K562 (cell line): ENCODE data around the gene LPIN2. TPM values are rescaled to one million over a fixed set of nuclear protein-coding genes. Genes with fewer than 3 reads are reported as not detected.

Source experiments
- ADNP ChIP-seq: fragments of 200-800 bp; sonication (Bioruptor generic); IDR thresholded peaks from 2 replicates; pipeline ENCODE4 v1.6.1; 2016; ENCODE audit warnings: missing genetic modification characterization, missing compliant biosample characterization
- ARID1B ChIP-seq: fragments of 450-650 bp; IDR thresholded peaks from 2 replicates; pipeline ENCODE4 v1.6.1; 2016; ENCODE audit warnings: antibody characterized with exemption, mild to moderate bottlenecking, inconsistent platforms
- BRD4 ChIP-seq: fragments of 200-600 bp; sonication (generic); IDR thresholded peaks from 2 replicates; pipeline ENCODE4 v1.6.1; 2017; ENCODE audit warnings: inconsistent platforms
- DPF2 ChIP-seq: fragments of 450-650 bp; IDR thresholded peaks from 2 replicates; pipeline ENCODE4 v1.6.1; 2016
- EZH2 ChIP-seq: IDR thresholded peaks from 2 replicates; pipeline ENCODE4 v1.6.1; 2012; ENCODE audit warnings: low read depth, mild to moderate bottlenecking, inconsistent platforms, low read length, borderline replicate concordance
- FOXK2 ChIP-seq, 2 experiments: fragments of 450-650 bp; IDR thresholded peaks in 1 of 2; conservative IDR thresholded peaks in 1 of 2; 2 replicates each; pipeline ENCODE4 v1.6.1; 2016; ENCODE audit warnings: low read depth in 2 of 2, mild to moderate bottlenecking in 1 of 2
- MAZ ChIP-seq, 2 experiments: fragments of 450-650 bp in 1 of 2; sonication (generic) in 1 of 2; formaldehyde crosslinking; IDR thresholded peaks in 1 of 2; conservative IDR thresholded peaks in 1 of 2; 2 replicates each; pipeline versions ENCODE4 v1.4.0 to v1.5.0; 2020; ENCODE audit warnings: mild to moderate bottlenecking in 1 of 2, missing genetic modification reagents in 1 of 2
- MEF2A ChIP-seq: IDR thresholded peaks from 2 replicates; pipeline ENCODE4 v1.6.1; 2011; ENCODE audit warnings: low read depth, mild to moderate bottlenecking, low read length, moderate library complexity; ENCODE audit not compliant: control insufficient read depth
- PCBP1 ChIP-seq: fragments of 200-400 bp; formaldehyde crosslinking; IDR thresholded peaks from 2 replicates; pipeline ENCODE4 v1.6.1; 2018; ENCODE audit warnings: mild to moderate bottlenecking, low read depth, low read length; ENCODE audit not compliant: poor library complexity, severe bottlenecking
- POLR3A ChIP-seq: IDR thresholded peaks from 2 replicates; pipeline ENCODE4 v1.6.1; 2011; ENCODE audit warnings: borderline replicate concordance, mild to moderate bottlenecking, moderate library complexity; ENCODE audit not compliant: insufficient read length, insufficient read depth; ENCODE audit errors: extremely low read depth
- POU5F1 ChIP-seq: fragments of 150-350 bp; IDR thresholded peaks from 2 replicates; pipeline ENCODE4 v1.6.1; 2014; ENCODE audit warnings: borderline replicate concordance, low read length, low read depth, mild to moderate bottlenecking; ENCODE audit not compliant: partially characterized antibody
- RBFOX2 ChIP-seq: fragments of 200-400 bp; formaldehyde crosslinking; IDR thresholded peaks from 2 replicates; pipeline ENCODE4 v1.6.1; 2017; ENCODE audit warnings: low read depth, mild to moderate bottlenecking, low read length, moderate library complexity
- TAL1 ChIP-seq: fragments of 450-650 bp; IDR thresholded peaks from 2 replicates; pipeline ENCODE4 v1.6.1; 2016; ENCODE audit warnings: mild to moderate bottlenecking
- TEAD4 ChIP-seq, 2 experiments: sonication (generic) in 1 of 2; formaldehyde crosslinking in 1 of 2; IDR thresholded peaks; 2 replicates each; pipeline versions ENCODE4 v1.6.1 to v1.8.0; 2012 to 2022; ENCODE audit warnings: borderline replicate concordance in 1 of 2, inconsistent platforms in 1 of 2, low read length in 1 of 2, mild to moderate bottlenecking in 1 of 2, missing genetic modification reagents in 1 of 2
- polyA plus RNA-seq, 8 experiments: library from polyadenylated mRNA; depleted of rRNA in 4 of 8; stranded (reverse) in 5 of 8; unstranded in 3 of 8; fragments of >200 nt; fragmentation: Nextera tagmentation in 2 of 8; fragmentation: Illumina TruSeq in 1 of 8; extraction: Ambion mirVana in 2 of 8; extraction: Trizol in 1 of 8; gene quantifications; 2 replicates each; pipeline versions ENCODE4 v1.2.1 to v1.2.3, GENCODE V29; 2011 to 2014; ENCODE audit warnings: inconsistent platforms in 1 of 8, missing spikeins in 1 of 8
- total RNA-seq, 7 experiments: library from RNA; depleted of rRNA in 6 of 7; stranded (reverse); fragments of >200 nt in 6 of 7; fragmentation: Illumina TruSeq in 2 of 7; extraction: Trizol in 2 of 7; gene quantifications; 2 replicates each; pipeline versions ENCODE4 v1.2.1 to v1.2.3, GENCODE V29; 2011 to 2021; ENCODE audit warnings: low replicate concordance in 1 of 7
- TF ChIP-seq, protein P1 (sequence below): fragments of 450-650 bp; IDR thresholded peaks from 2 replicates; pipeline ENCODE4 v1.6.1; 2017; ENCODE audit warnings: mild to moderate bottlenecking, moderate library complexity
- TF ChIP-seq, protein P2 (sequence below), 2 experiments: fragments of 450-650 bp; conservative IDR thresholded peaks; 2 replicates each; pipeline ENCODE4 v1.6.1; 2017; ENCODE audit warnings: mild to moderate bottlenecking in 2 of 2, moderate library complexity in 2 of 2
- TF ChIP-seq, protein P3 (sequence below): sonication (generic); IDR thresholded peaks from 2 replicates; pipeline ENCODE4 v1.6.1; 2016
- TF ChIP-seq, protein P4 (sequence below), 2 experiments: IDR thresholded peaks in 1 of 2; conservative IDR thresholded peaks in 1 of 2; 2 replicates each; pipeline ENCODE4 v1.6.1; 2016; ENCODE audit warnings: low read depth in 2 of 2, mild to moderate bottlenecking in 1 of 2, missing compliant biosample characterization in 1 of 2, missing genetic modification characterization in 1 of 2, moderate library complexity in 1 of 2

LPIN2 gene
- total and polyA plus RNA-seq, 9 of the 15 experiments (the other 6 are each of a cell fraction or from before 2014, with no cell fraction given) = 5.2 to 34.8 (median 24.6) TPM

DNA sequence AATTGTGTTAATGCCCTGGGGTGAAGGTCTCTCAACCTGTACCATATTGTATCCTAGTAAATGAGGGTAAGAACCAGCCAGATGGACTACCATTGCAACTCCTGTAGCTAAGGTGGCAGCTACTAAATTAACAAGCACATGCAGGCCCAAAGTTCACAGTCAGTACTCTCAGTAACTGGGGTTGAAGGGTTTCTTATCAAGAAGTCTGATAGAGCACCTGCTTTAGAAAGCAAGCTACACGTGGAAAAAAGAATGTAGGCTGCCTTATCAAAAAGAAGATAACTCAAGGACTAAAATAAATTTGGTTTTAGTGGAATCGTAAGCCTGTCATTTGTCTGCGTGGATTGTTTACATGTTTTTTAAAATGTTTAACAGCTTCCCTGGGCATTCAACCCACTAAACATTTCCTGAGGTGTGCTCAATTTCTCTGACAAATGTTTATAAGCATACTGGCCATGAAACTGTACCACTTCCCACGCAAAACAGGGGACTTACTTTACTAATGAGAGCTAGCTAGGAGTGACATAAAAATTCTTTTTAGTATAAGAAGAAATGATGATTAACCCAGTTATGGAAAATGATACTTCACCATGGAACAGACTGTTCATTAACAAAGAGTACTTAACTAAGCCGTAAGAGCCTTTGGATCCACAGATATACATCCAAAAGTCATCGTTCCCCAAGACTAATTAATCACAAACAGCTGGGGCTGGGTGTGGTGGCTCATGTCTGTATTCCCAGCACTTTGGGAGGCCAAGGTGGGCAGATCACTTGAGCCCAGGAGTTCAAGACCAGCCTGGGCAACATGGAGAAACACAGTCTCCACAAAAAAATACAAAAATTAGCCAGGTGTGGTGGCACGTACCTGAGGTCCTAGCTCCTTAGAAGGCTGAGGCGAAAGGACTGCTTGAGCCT, 36.5 kb downstream of the LPIN2 start (continued):
- TF ChIP-seq EZH2 (no peak), ADNP (tag) (0 out of 2 replicates have a peak, but pooled peaks have one; percentile 26), PCBP1 (no peak), MAZ (CRISPR knock-in tag; conservative IDR thresholded peaks at IDR 0.05 in 1 of 2, IDR thresholded peaks at IDR 0.05 in 1 of 2) (no peak), DPF2 (peak; percentile 45), ARID1B (peak; percentile 43; the same call in 1 of the 2 replicates), RBFOX2 (no peak), TEAD4 (IDR thresholded peaks at IDR 0.05; ENCODE audit: low read length) (peak; percentile 61), TEAD4 (CRISPR knock-in tag; IDR thresholded peaks at IDR 0.05; ENCODE audit: borderline replicate concordance) (no peak), TAL1 (peak; percentile 18; the same call in 1 of the 2 replicates), MEF2A (0 out of 2 replicates have a peak, but pooled peaks have one; percentile 49), BRD4 (no peak), POLR3A (no peak), POU5F1 (no peak), FOXK2 (conservative IDR thresholded peaks at IDR 0.05 in 1 of 2, IDR thresholded peaks at IDR 0.05 in 1 of 2; ENCODE audit: low read depth in 2 of 2) (no peak)
- TF ChIP-seq, protein P1, sequence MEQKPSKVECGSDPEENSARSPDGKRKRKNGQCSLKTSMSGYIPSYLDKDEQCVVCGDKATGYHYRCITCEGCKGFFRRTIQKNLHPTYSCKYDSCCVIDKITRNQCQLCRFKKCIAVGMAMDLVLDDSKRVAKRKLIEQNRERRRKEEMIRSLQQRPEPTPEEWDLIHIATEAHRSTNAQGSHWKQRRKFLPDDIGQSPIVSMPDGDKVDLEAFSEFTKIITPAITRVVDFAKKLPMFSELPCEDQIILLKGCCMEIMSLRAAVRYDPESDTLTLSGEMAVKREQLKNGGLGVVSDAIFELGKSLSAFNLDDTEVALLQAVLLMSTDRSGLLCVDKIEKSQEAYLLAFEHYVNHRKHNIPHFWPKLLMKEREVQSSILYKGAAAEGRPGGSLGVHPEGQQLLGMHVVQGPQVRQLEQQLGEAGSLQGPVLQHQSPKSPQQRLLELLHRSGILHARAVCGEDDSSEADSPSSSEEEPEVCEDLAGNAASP = no peak
- TF ChIP-seq, protein P2, sequence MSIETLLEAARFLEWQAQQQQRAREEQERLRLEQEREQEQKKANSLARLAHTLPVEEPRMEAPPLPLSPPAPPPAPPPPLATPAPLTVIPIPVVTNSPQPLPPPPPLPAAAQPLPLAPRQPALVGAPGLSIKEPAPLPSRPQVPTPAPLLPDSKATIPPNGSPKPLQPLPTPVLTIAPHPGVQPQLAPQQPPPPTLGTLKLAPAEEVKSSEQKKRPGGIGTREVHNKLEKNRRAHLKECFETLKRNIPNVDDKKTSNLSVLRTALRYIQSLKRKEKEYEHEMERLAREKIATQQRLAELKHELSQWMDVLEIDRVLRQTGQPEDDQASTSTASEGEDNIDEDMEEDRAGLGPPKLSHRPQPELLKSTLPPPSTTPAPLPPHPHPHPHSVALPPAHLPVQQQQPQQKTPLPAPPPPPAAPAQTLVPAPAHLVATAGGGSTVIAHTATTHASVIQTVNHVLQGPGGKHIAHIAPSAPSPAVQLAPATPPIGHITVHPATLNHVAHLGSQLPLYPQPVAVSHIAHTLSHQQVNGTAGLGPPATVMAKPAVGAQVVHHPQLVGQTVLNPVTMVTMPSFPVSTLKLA (conservative IDR thresholded peaks at IDR 0.05) = peak; percentile 33 to 65; a peak in 1 of 4 replicates
- TF ChIP-seq, protein P3, sequence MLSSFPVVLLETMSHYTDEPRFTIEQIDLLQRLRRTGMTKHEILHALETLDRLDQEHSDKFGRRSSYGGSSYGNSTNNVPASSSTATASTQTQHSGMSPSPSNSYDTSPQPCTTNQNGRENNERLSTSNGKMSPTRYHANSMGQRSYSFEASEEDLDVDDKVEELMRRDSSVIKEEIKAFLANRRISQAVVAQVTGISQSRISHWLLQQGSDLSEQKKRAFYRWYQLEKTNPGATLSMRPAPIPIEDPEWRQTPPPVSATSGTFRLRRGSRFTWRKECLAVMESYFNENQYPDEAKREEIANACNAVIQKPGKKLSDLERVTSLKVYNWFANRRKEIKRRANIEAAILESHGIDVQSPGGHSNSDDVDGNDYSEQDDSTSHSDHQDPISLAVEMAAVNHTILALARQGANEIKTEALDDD = peak; percentile 17; the same call in 1 of the 2 replicates
- TF ChIP-seq, protein P4, sequence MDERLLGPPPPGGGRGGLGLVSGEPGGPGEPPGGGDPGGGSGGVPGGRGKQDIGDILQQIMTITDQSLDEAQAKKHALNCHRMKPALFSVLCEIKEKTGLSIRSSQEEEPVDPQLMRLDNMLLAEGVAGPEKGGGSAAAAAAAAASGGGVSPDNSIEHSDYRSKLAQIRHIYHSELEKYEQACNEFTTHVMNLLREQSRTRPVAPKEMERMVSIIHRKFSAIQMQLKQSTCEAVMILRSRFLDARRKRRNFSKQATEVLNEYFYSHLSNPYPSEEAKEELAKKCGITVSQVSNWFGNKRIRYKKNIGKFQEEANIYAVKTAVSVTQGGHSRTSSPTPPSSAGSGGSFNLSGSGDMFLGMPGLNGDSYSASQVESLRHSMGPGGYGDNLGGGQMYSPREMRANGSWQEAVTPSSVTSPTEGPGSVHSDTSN (CRISPR knock-in tag; IDR thresholded peaks at IDR 0.05; ENCODE audit: low read depth) = no peak
- TF ChIP-seq, protein P4 (tag; conservative IDR thresholded peaks at IDR 0.05; ENCODE audit: low read depth) = peak; percentile 77
